Hematopoietic multipotent progenitor cell treated with erythropoietin and hydrocortisone succinate and interleukin-3 and kit ligand, for 8 days (in vitro differentiated cells): ENCODE results near the gene EDC3.
A peak's percentile ranks its signal among the peaks of the same experiment; 100 is the strongest.

ENCODE experiments used
- DNase-seq: peaks from one replicate; pipeline ENCODE4 v3.0.0-alpha.2; 2015

EDC3 gene

GRCh38 chr15:74621936-74622335 lies 73.9 kb downstream of the EDC3 start:
- DNase-seq: no peak

GRCh38 chr15:74621546-74621920 lies 74.3 kb downstream of the EDC3 start:
- no peak for DNase-seq

GRCh38 chr15:74620636-74621545 lies 74.9 kb downstream of the EDC3 start:
- DNase-seq: peak; percentile 91

GRCh38 chr15:74619916-74620635 lies 75.7 kb downstream of the EDC3 start:
- DNase-seq: no peak

GRCh38 chr15:74618841-74619596 lies 76.8 kb downstream of the EDC3 start:
- no peak for DNase-seq

GRCh38 chr15:74616996-74617395 lies 78.8 kb downstream of the EDC3 start:
- DNase-seq: peak; percentile 61

- peak; percentile 92 for DNase-seq
Measured at GRCh38 chr15:74616366-74616939, 79.4 kb downstream of the EDC3 start.

- DNase-seq: peak; percentile 90
Measured at GRCh38 chr15:74615508-74616365, 80.1 kb downstream of the EDC3 start, which contains the start of gene CLK3. TSS of gene CLK3 (plus strand) at chr15:74615836. CDS start at chr15:74619197, 3,361 bp downstream.

- peak; percentile 80 for DNase-seq
Measured at GRCh38 chr15:74614744-74615507, 80.9 kb downstream of the EDC3 start.

GRCh38 chr15:74613953-74614743 lies 81.7 kb downstream of the EDC3 start:
- DNase-seq: no peak

- no peak for DNase-seq
Measured at GRCh38 chr15:74613089-74613952, 82.5 kb downstream of the EDC3 start.

- DNase-seq: no peak
Measured at GRCh38 chr15:74612677-74613076, 83.1 kb downstream of the EDC3 start.

- DNase-seq: no peak
Measured at GRCh38 chr15:74611834-74612233, 84.0 kb downstream of the EDC3 start.

- DNase-seq: no peak
Measured at GRCh38 chr15:74611341-74611740, 84.5 kb downstream of the EDC3 start.

GRCh38 chr15:74610302-74610951 lies 85.4 kb downstream of the EDC3 start:
- peak; percentile 99 for DNase-seq

- DNase-seq: no peak
Measured at GRCh38 chr15:74609938-74610301, 85.9 kb downstream of the EDC3 start.

- DNase-seq: no peak
Measured at GRCh38 chr15:74608786-74609185, 87.0 kb downstream of the EDC3 start.

- DNase-seq: no peak
Measured at GRCh38 chr15:74605795-74606150, 90.1 kb downstream of the EDC3 start.
